Esophagus squamous epithelium (tissue), 5 donors: ENCODE results near the gene GID8. TPM values are rescaled to one million over a fixed set of nuclear protein-coding genes. Genes with fewer than 3 reads are reported as not detected.

Experiments
- DNase-seq: peaks from one replicate; lab custom pipeline; 2025; lab: John Stamatoyannopoulos, UW
- H3K27ac ChIP-seq, 4 donors: fragments of 200-600 bp; sonication (generic); one replicate each; pipeline ENCODE4 v1.5.1; 2016 to 2019; ENCODE audit warnings: mild to moderate bottlenecking in 1 of 4
- H3K27me3 ChIP-seq, 4 donors: fragments of 200-600 bp; sonication (generic); 1 replicate in 3 of 4; 2 replicates in 1 of 4; pipeline versions ENCODE4 v1.5.1 to v1.6.0; 2017 to 2021; ENCODE audit warnings: antibody characterized with exemption in 1 of 4
- H3K36me3 ChIP-seq, 3 donors: fragments of 200-600 bp; sonication (generic); one replicate each; pipeline ENCODE4 v1.5.1; 2016 to 2019
- H3K4me1 ChIP-seq, 3 donors: fragments of 200-600 bp; sonication (generic); one replicate each; pipeline ENCODE4 v1.5.1; 2017 to 2019
- H3K4me3 ChIP-seq, 4 donors: fragments of 200-600 bp; sonication (generic); 1 replicate in 3 of 4; 2 replicates in 1 of 4; pipeline ENCODE4 v1.5.1; 2016 to 2019; ENCODE audit warnings: mild to moderate bottlenecking in 2 of 4, moderate library complexity in 1 of 4
- H3K9me3 ChIP-seq, 3 donors: fragments of 200-600 bp; sonication (generic); one replicate each; pipeline ENCODE4 v1.5.1; 2016 to 2019
- POLR2A ChIP-seq, 4 donors: fragments of 450-650 bp; IDR thresholded peaks; one replicate each; pipeline ENCODE4 v1.6.1; 2017; ENCODE audit warnings: antibody characterized with exemption in 4 of 4, mild to moderate bottlenecking in 4 of 4, moderate library complexity in 3 of 4
- WGBS, 2 donors: methylation state at CpG; one replicate each; pipeline ENCODE4 v1.1.5; 2018; 5-methylcytosine and 5-hydroxymethylcytosine counted together
- intact Hi-C: fragments of 100-400 bp; cut with DNase I; formaldehyde crosslinking; loops from one replicate; pipeline ENCODE4 v1.15.0; 2022
- total RNA-seq, 4 donors: library from RNA; depleted of rRNA; stranded (reverse); fragments of >200 nt; gene quantifications; one replicate each; pipeline ENCODE4 v1.1.0, GENCODE V29; 2016
- TF ChIP-seq, protein P1 (sequence below), 6 experiments: fragments of 450-650 bp in 4 of 6; fragments of 200-600 bp in 2 of 6; sonication (generic) in 2 of 6; IDR thresholded peaks; one replicate each; pipeline ENCODE4 v1.5.1; 2016 to 2019; ENCODE audit warnings: antibody characterized with exemption in 6 of 6, mild to moderate bottlenecking in 4 of 6, moderate library complexity in 4 of 6
- donor health status: DM: yes; HTN: yes; CAD: no.

The GID8 gene
- total RNA-seq, 4 donors from 2014 or later: 41.0 to 51.2 (median 44.1) TPM

GRCh38 chr20:62978561-62978943, 40.6 kb downstream of the GID8 start:
- H3K36me3 ChIP-seq: no peaks in the 10 kb centered on the region
- peaks cover 0 to 100% (median 26%) of the 10 kb centered on the region in 4 donors for H3K27me3 ChIP-seq
- H3K4me1 ChIP-seq: peaks cover 0 to 8% (median 0%) of the 10 kb centered on the region in 3 donors
- DNase-seq: no peak
- no peak for TF ChIP-seq POLR2A (IDR thresholded peaks at IDR 0.05)
- TF ChIP-seq, protein P1, sequence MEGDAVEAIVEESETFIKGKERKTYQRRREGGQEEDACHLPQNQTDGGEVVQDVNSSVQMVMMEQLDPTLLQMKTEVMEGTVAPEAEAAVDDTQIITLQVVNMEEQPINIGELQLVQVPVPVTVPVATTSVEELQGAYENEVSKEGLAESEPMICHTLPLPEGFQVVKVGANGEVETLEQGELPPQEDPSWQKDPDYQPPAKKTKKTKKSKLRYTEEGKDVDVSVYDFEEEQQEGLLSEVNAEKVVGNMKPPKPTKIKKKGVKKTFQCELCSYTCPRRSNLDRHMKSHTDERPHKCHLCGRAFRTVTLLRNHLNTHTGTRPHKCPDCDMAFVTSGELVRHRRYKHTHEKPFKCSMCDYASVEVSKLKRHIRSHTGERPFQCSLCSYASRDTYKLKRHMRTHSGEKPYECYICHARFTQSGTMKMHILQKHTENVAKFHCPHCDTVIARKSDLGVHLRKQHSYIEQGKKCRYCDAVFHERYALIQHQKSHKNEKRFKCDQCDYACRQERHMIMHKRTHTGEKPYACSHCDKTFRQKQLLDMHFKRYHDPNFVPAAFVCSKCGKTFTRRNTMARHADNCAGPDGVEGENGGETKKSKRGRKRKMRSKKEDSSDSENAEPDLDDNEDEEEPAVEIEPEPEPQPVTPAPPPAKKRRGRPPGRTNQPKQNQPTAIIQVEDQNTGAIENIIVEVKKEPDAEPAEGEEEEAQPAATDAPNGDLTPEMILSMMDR (IDR thresholded peaks at IDR 0.05): no peak
- intact Hi-C loops: no loop called here
- no peak overlapping the region for H3K27ac ChIP-seq
- no CpG with 5 or more reads among the region's 13 CpGs for WGBS, 2 donors
- no peaks in the 10 kb centered on the region for H3K9me3 ChIP-seq
- H3K4me3 ChIP-seq: no peak overlapping the region

DNA sequence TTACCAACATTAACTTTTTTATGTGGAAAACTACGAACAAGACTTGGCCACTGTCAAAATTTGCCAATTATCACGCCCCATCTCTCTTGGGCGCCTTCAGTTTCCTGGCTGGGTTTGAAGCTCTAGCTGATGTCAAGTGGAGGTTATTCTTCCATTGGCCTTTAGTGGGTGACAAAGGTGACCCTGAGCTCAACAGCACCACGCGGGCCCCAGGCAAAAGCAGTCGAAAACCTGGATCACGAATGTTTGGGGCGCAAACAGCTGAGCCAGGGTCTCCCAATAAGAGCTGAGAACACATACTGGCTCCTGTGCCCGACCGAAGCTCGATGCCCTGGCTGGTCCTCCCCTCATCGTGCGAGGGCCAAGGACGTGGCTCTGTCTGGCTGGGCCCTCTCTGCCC, 41.4 kb downstream of the GID8 start:
- no peak overlapping the region for H3K27ac ChIP-seq
- peaks cover 0 to 100% (median 23%) of the 10 kb centered on the region in 4 donors for H3K27me3 ChIP-seq
- intact Hi-C loops: no loop called here
- H3K36me3 ChIP-seq: no peaks in the 10 kb centered on the region
- WGBS, 2 donors: 75 to 77% methylated on average over 9 to 10 of the region's 14 CpGs
- no peak for TF ChIP-seq POLR2A (IDR thresholded peaks at IDR 0.05)
- TF ChIP-seq, protein P1 (IDR thresholded peaks at IDR 0.05): no peak
- peaks cover 0 to 6% (median 0%) of the 10 kb centered on the region in 3 donors for H3K4me1 ChIP-seq
- H3K9me3 ChIP-seq: no peaks in the 10 kb centered on the region
- DNase-seq: no peak
- no peak overlapping the region for H3K4me3 ChIP-seq

- H3K27me3 ChIP-seq: peaks cover 0 to 100% (median 20%) of the 10 kb centered on the region in 4 donors
- H3K36me3 ChIP-seq: no peaks in the 10 kb centered on the region
- TF ChIP-seq, protein P1 (IDR thresholded peaks at IDR 0.05): no peak
- no peak for TF ChIP-seq POLR2A (IDR thresholded peaks at IDR 0.05)
- H3K27ac ChIP-seq: no peak overlapping the region
- no peaks in the 10 kb centered on the region for H3K9me3 ChIP-seq
- WGBS, 2 donors: 0 to 20% methylated on average over 1 to 8 of the region's 19 CpGs
- no peak overlapping the region for H3K4me3 ChIP-seq
- H3K4me1 ChIP-seq: peaks cover 0 to 4% (median 0%) of the 10 kb centered on the region in 3 donors
- intact Hi-C loops: no loop called here
- DNase-seq: no peak
Measured at GRCh38 chr20:62979876-62980373, 42.0 kb downstream of the GID8 start.

GRCh38 chr20:62980380-62980960, 42.5 kb downstream of the GID8 start:
- no peaks in the 10 kb centered on the region for H3K9me3 ChIP-seq
- intact Hi-C loops: no loop called here
- no peaks in the 10 kb centered on the region for H3K36me3 ChIP-seq
- H3K27ac ChIP-seq: no peak overlapping the region
- peaks cover 0 to 4% (median 0%) of the 10 kb centered on the region in 3 donors for H3K4me1 ChIP-seq
- WGBS, 2 donors: 31 to 34% methylated on average over 13 to 19 of the region's 19 CpGs
- H3K27me3 ChIP-seq: peaks cover 0 to 100% (median 15%) of the 10 kb centered on the region in 4 donors
- H3K4me3 ChIP-seq: no peak overlapping the region
- no peak for DNase-seq
- TF ChIP-seq, protein P1 (IDR thresholded peaks at IDR 0.05): no peak

DNA sequence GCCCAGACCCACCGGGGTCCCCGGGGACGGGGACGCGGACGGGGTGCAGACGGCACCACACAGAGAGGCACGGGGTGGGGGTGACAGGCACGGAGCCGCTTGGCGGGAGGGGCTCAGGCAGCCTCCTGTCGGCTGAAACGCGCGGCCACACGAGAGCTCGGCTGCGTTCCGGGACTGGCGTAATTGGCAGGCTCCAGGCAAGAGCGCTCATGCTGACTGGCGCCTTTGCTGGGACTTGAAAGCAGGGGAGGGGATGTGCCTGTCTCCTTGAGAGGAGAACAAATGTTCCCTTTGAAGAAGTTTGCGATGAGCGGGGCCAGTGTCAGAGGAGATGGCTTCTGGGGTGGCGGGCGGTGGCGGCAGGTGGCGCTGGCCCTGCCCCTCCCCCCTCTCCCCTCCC, 43.0 kb downstream of the GID8 start:
- peaks cover 0 to 4% (median 0%) of the 10 kb centered on the region in 3 donors for H3K4me1 ChIP-seq
- peaks cover 0 to 100% (median 13%) of the 10 kb centered on the region in 4 donors for H3K27me3 ChIP-seq
- H3K27ac ChIP-seq: no peak overlapping the region
- 25 to 55% methylated on average over 8 to 19 of the region's 28 CpGs for WGBS, 2 donors
- no peaks in the 10 kb centered on the region for H3K9me3 ChIP-seq
- intact Hi-C loops: no loop called here
- no peak for DNase-seq
- TF ChIP-seq, protein P1 (IDR thresholded peaks at IDR 0.05): no peak
- no peak for TF ChIP-seq POLR2A (IDR thresholded peaks at IDR 0.05)
- H3K36me3 ChIP-seq: no peaks in the 10 kb centered on the region
- no peak overlapping the region for H3K4me3 ChIP-seq
